ENCODE data around the gene RIBC1. TPM values are rescaled to one million over a fixed set of nuclear protein-coding genes. Genes with fewer than 3 reads are reported as not detected.
"Not testable (repeated sequence)": the region's sequence is repeated elsewhere in the genome, so short reads cannot be mapped to it uniquely, and the experiment has no call there.

Gene RIBC1
- total RNA-seq, 4 donors from 2014 or later, result 0.40 to 1.7 (median 0.62) TPM

DNA sequence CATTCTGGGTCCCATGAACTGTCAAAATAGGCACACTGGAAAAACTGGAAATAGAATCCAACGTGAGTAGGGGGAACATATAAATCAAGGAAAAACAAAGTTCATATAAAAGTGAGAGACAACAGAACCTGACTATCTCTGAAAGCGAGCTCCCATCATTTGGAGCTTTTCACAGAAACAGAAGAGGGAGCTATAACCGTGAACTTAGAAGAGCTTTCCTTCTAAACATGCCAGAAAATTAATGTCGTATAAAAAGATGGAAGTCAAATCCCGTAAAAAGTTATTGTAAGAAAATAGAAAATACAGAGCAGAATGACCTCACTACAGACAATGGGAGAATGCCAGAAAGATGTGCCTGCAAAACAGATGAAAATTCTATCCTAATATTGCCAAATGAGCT, 35.4 kb downstream of the RIBC1 start:
- no peak overlapping the region for H3K4me3 ChIP-seq
- WGBS, result 47% methylated on average over 5 of the region's 5 CpGs
- intact Hi-C loops (cut with DNase I), result no loop called here

DNA sequence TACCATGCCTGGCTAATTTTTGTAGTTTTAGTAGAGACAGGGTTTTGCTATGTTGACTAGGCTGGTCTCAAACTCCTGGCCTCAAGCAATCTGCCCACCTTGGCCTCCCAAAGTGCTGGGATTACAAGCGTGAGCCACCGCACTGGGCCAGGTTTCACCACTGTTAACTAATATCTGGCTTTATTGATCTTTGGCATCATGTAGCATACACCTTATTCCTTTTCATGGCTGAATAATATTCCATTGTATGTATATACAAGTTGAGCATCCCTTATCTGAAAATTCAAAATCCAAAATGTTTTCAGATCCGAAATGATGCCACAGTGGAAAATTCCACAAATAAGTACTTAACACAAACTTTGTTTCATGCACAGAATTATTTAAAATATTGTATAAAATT, 46.0 kb downstream of the RIBC1 start:
- H3K9me3 ChIP-seq; DNase-seq (ENCODE audit: extremely low spot score); intact Hi-C loops (cut with DNase I); H3K27me3 ChIP-seq; H3K4me1 ChIP-seq; H3K27ac ChIP-seq (replicated peaks in 1 of 4); H3K36me3 ChIP-seq; H3K4me3 ChIP-seq: not testable (repeated sequence)
- 95% methylated on average over 3 of the region's 3 CpGs for whole genome bisulfite sequencing

More for the DNA sequence above, 35.4 kb downstream of the RIBC1 start:
- Histone ChIP-seq H3K27ac (replicated peaks in 1 of 4) (no peak overlapping the region), H3K4me1 (no peaks in the 10 kb centered on the region), H3K27me3 (peaks cover 0 to 7% (median 0%) of the 10 kb centered on the region in 4 donors), H3K36me3 (no peaks in the 10 kb centered on the region), H3K9me3 (no peaks in the 10 kb centered on the region)
- DNase-seq (ENCODE audit: extremely low spot score), result no peak
- TF ChIP-seq POLR2AphosphoS5 (IDR thresholded peaks at IDR 0.05), result no peak
- TF ChIP-seq, protein P1, sequence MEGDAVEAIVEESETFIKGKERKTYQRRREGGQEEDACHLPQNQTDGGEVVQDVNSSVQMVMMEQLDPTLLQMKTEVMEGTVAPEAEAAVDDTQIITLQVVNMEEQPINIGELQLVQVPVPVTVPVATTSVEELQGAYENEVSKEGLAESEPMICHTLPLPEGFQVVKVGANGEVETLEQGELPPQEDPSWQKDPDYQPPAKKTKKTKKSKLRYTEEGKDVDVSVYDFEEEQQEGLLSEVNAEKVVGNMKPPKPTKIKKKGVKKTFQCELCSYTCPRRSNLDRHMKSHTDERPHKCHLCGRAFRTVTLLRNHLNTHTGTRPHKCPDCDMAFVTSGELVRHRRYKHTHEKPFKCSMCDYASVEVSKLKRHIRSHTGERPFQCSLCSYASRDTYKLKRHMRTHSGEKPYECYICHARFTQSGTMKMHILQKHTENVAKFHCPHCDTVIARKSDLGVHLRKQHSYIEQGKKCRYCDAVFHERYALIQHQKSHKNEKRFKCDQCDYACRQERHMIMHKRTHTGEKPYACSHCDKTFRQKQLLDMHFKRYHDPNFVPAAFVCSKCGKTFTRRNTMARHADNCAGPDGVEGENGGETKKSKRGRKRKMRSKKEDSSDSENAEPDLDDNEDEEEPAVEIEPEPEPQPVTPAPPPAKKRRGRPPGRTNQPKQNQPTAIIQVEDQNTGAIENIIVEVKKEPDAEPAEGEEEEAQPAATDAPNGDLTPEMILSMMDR (IDR thresholded peaks at IDR 0.05), result no peak
- TF ChIP-seq POLR2A (IDR thresholded peaks at IDR 0.05; ENCODE audit: low read depth), result no peak
- no peak for TF ChIP-seq EP300 (IDR thresholded peaks at IDR 0.05)

DNA sequence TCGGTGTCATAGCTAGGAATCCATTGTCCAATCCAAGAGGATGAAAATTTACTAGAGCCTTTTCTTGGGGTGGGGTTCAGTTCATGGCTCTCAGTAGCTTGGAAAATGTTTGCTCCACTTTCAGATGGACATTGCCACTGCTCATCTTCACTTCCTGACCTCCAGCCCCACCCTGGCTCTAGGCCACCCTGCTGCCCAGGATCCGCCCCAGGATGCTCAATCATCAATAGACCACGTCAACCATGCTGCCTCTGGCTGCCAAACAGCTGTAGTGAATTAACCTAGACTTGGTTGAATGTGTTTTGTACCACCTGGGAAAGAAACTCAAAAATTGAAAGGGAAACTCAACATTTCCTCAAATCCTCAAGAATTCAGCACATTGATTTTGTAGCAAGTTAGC, 48.7 kb downstream of the RIBC1 start:
- no peaks in the 10 kb centered on the region for H3K9me3 ChIP-seq
- TF ChIP-seq POLR2AphosphoS5 (IDR thresholded peaks at IDR 0.05) (no peak), EP300 (IDR thresholded peaks at IDR 0.05) (no peak), POLR2A (IDR thresholded peaks at IDR 0.05; ENCODE audit: low read depth) (no peak)
- TF ChIP-seq, protein P1 (IDR thresholded peaks at IDR 0.05), result no peak
- H3K36me3 ChIP-seq, result no peaks in the 10 kb centered on the region
- intact Hi-C loops (cut with DNase I), result no loop called here
- H3K4me1 ChIP-seq, result no peaks in the 10 kb centered on the region
- H3K27me3 ChIP-seq, result peaks cover 0 to 5% (median 0%) of the 10 kb centered on the region in 4 donors
- DNase-seq (ENCODE audit: extremely low spot score), result no peak
- WGBS, result 62% methylated on average over 3 of the region's 3 CpGs
- no peak overlapping the region for H3K4me3 ChIP-seq
- H3K27ac ChIP-seq (replicated peaks in 1 of 4), result no peak overlapping the region

DNA sequence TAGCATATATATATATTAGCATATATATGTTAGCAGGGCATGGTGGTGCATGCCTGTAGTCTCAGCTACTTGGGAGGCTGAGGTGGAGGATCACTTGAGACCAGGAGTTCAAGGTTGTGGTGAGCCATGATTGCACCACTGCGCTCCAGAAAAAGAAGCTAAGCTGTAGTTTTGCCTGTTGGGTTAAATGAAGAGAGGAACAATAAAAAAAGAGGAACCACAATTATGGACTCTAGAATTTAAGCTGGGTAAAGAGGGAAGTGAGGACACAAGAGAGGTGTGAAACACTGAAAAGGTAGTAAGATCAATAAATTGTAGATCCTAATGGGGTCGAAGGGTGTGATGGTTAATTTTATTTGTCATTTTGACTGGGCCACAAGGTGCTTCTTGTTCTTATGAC, 52.0 kb downstream of the RIBC1 start:
- TF ChIP-seq POLR2A (IDR thresholded peaks at IDR 0.05; ENCODE audit: low read depth), result no peak
- TF ChIP-seq, protein P1 (IDR thresholded peaks at IDR 0.05), result no peak
- TF ChIP-seq POLR2AphosphoS5 (IDR thresholded peaks at IDR 0.05), result no peak
- 64% methylated on average over 2 of the region's 2 CpGs for WGBS
- no peaks in the 10 kb centered on the region for H3K27me3 ChIP-seq
- H3K9me3 ChIP-seq, result no peaks in the 10 kb centered on the region
- no peak for DNase-seq (ENCODE audit: extremely low spot score)
- no peaks in the 10 kb centered on the region for H3K4me1 ChIP-seq
- no peak overlapping the region for H3K4me3 ChIP-seq
- no peak overlapping the region for H3K27ac ChIP-seq (replicated peaks in 1 of 4)
- intact Hi-C loops (cut with DNase I), result no loop called here
- no peaks in the 10 kb centered on the region for H3K36me3 ChIP-seq

DNA sequence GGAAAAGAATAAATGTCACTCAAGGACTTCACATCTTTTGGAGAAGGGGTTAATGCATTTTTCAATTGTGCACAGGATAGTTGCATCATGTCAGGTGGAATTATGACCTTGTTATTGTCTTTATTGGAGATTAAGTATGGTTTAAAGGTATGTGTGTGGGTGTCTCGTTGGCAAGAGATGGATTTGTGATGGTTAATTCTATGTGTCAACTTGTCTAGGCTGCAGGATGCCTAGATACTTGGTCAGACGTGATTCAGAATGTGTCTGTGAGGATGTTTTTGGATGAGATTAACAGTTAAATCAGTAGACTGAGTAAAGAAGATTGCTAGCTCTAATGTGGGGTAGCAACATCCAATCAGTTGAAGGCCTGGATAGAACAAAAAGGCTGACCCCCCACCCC, 53.7 kb downstream of the RIBC1 start:
- intact Hi-C loops (cut with DNase I), result no loop called here
- TF ChIP-seq POLR2AphosphoS5 (IDR thresholded peaks at IDR 0.05) (no peak), POLR2A (IDR thresholded peaks at IDR 0.05; ENCODE audit: low read depth) (no peak), EP300 (IDR thresholded peaks at IDR 0.05) (no peak)
- TF ChIP-seq, protein P1 (IDR thresholded peaks at IDR 0.05), result no peak

More for the DNA sequence above, 53.7 kb downstream of the RIBC1 start:
- 23% methylated on average over 2 of the region's 2 CpGs for WGBS
- Histone ChIP-seq H3K27ac (replicated peaks in 1 of 4) (no peak overlapping the region), H3K4me3 (no peak overlapping the region), H3K9me3 (no peaks in the 10 kb centered on the region), H3K27me3 (peaks cover 0 to 2% (median 0%) of the 10 kb centered on the region in 4 donors), H3K4me1 (no peaks in the 10 kb centered on the region), H3K36me3 (no peaks in the 10 kb centered on the region)
- DNase-seq (ENCODE audit: extremely low spot score), result no peak
